Activated T-cell treated with anti-CD3 and anti-CD28 coated beads, Interleukin-2, amount 50 U/mL, for 72 hours (primary cell): ENCODE measurements around the gene CETN2. TPM values are rescaled to one million over a fixed set of nuclear protein-coding genes. Genes with fewer than 3 reads are reported as not detected.
"Not testable (repeated sequence)": the region's sequence is repeated elsewhere in the genome, so short reads cannot be mapped to it uniquely, and the experiment has no call there.

ENCODE experiments used
- ATAC-seq, 2 donors: fragments of 150-1000 bp; cut with Tn5 transposase; replicated peaks in 1 of 2; 2 replicates each; pipeline ENCODE4 v1.10.0; 2021; ENCODE audit warnings: moderate library complexity in 2 of 2, mild to moderate bottlenecking in 1 of 2
- DNase-seq, 2 donors: peaks; one replicate each; pipeline ENCODE4 v3.0.0; 2021 to 2022; ENCODE audit warnings: mixed read lengths in 1 of 2
- H3K27ac Mint-ChIP-seq: one replicate; pipeline ENCODE4 v1.8.0; 2022; ENCODE audit warnings: mild to moderate bottlenecking, moderate library complexity, mixed read lengths
- H3K27me3 Mint-ChIP-seq: one replicate; pipeline ENCODE4 v1.8.0; 2022; ENCODE audit warnings: low read depth, mixed read lengths
- H3K36me3 Mint-ChIP-seq, 2 donors: one replicate each; pipeline ENCODE4 v1.8.0; 2022; ENCODE audit warnings: mixed read lengths in 2 of 2, mild to moderate bottlenecking in 1 of 2; ENCODE audit not compliant: insufficient read depth in 2 of 2
- H3K4me1 Mint-ChIP-seq: one replicate; pipeline ENCODE4 v1.8.0; 2022; ENCODE audit warnings: low read depth, mixed read lengths
- H3K4me3 Mint-ChIP-seq, 2 donors: one replicate each; pipeline ENCODE4 v1.8.0; 2022; ENCODE audit warnings: mild to moderate bottlenecking in 2 of 2, mixed read lengths in 2 of 2, moderate library complexity in 2 of 2
- H3K9me3 Mint-ChIP-seq, 2 donors: one replicate each; pipeline ENCODE4 v1.8.0; 2022; ENCODE audit warnings: mixed read lengths in 2 of 2
- total RNA-seq, 2 donors: library from RNA; stranded (reverse); gene quantifications; one replicate each; pipeline ENCODE4 v1.2.3, GENCODE V29; 2022

The CETN2 gene
- total RNA-seq, 2 donors from 2014 or later: 4.6 to 6.2 TPM

- no peak for ATAC-seq
- H3K9me3 Mint-ChIP-seq: no peaks in the 10 kb centered on the region
- peaks cover 29% of the 10 kb centered on the region for H3K27me3 Mint-ChIP-seq
Measured at GRCh38 chrX:152821145-152821765, 9.3 kb downstream of the CETN2 start.

GRCh38 chrX:152819732-152820131 lies 10.8 kb downstream of the CETN2 start:
- no peaks in the 10 kb centered on the region for H3K36me3 Mint-ChIP-seq
- ATAC-seq: no peak
- H3K4me1 Mint-ChIP-seq: no peaks in the 10 kb centered on the region
- no peak for DNase-seq
- no peak overlapping the region for H3K27ac Mint-ChIP-seq
- peaks cover 29% of the 10 kb centered on the region for H3K27me3 Mint-ChIP-seq
- no peak overlapping the region for H3K4me3 Mint-ChIP-seq
- H3K9me3 Mint-ChIP-seq: no peaks in the 10 kb centered on the region

More at GRCh38 chrX:152821145-152821765, 9.3 kb downstream of the CETN2 start:
- DNase-seq: peak; percentile 16 to 21
- H3K36me3 Mint-ChIP-seq: no peaks in the 10 kb centered on the region
- no peak overlapping the region for H3K27ac Mint-ChIP-seq
- no peak overlapping the region for H3K4me3 Mint-ChIP-seq
- H3K4me1 Mint-ChIP-seq: no peaks in the 10 kb centered on the region

GRCh38 chrX:152819266-152819665 lies 11.3 kb downstream of the CETN2 start:
- H3K9me3 Mint-ChIP-seq: no peaks in the 10 kb centered on the region
- no peaks in the 10 kb centered on the region for H3K36me3 Mint-ChIP-seq
- no peak overlapping the region for H3K27ac Mint-ChIP-seq
- no peak overlapping the region for H3K4me3 Mint-ChIP-seq
- H3K27me3 Mint-ChIP-seq: peaks cover 31% of the 10 kb centered on the region
- ATAC-seq (no peak), DNase-seq (no peak)
- no peaks in the 10 kb centered on the region for H3K4me1 Mint-ChIP-seq

- Mint-ChIP-seq H3K9me3 (no peaks in the 10 kb centered on the region), H3K27ac (no peak overlapping the region), H3K4me1 (no peaks in the 10 kb centered on the region), H3K4me3 (no peak overlapping the region), H3K36me3 (no peaks in the 10 kb centered on the region), H3K27me3 (peaks cover 35% of the 10 kb centered on the region)
- DNase-seq (no peak), ATAC-seq (no peak)
Measured at GRCh38 chrX:152818356-152818755, 12.2 kb downstream of the CETN2 start.

GRCh38 chrX:152817078-152817764 lies 13.3 kb downstream of the CETN2 start:
- H3K9me3 Mint-ChIP-seq: no peaks in the 10 kb centered on the region
- no peaks in the 10 kb centered on the region for H3K4me1 Mint-ChIP-seq
- ATAC-seq (no peak), DNase-seq (peak in 1 of 2 donors; percentile 7)
- H3K4me3 Mint-ChIP-seq: no peak overlapping the region
- peaks cover 42% of the 10 kb centered on the region for H3K27me3 Mint-ChIP-seq
- no peaks in the 10 kb centered on the region for H3K36me3 Mint-ChIP-seq
- H3K27ac Mint-ChIP-seq: no peak overlapping the region

GRCh38 chrX:152814048-152814447 lies 16.5 kb downstream of the CETN2 start:
- Mint-ChIP-seq H3K27ac (no peak overlapping the region), H3K4me3 (no peak overlapping the region), H3K4me1 (no peaks in the 10 kb centered on the region), H3K36me3 (no peaks in the 10 kb centered on the region), H3K9me3 (no peaks in the 10 kb centered on the region), H3K27me3 (peaks cover 29% of the 10 kb centered on the region)
- no peak for DNase-seq
- no peak for ATAC-seq

- Mint-ChIP-seq H3K9me3 (no peaks in the 10 kb centered on the region), H3K27me3 (peaks cover 28% of the 10 kb centered on the region), H3K36me3 (no peaks in the 10 kb centered on the region), H3K27ac (no peak overlapping the region), H3K4me1 (no peaks in the 10 kb centered on the region), H3K4me3 (peak overlapping the region in 1 of 2 donors; percentile 36)
- no peak for ATAC-seq
- DNase-seq: no peak
Measured at GRCh38 chrX:152813206-152813605, 17.4 kb downstream of the CETN2 start.

GRCh38 chrX:152810403-152810802 lies 20.2 kb downstream of the CETN2 start:
- ATAC-seq (no peak), DNase-seq (no peak)
- H3K27me3 Mint-ChIP-seq: peaks cover 37% of the 10 kb centered on the region
- H3K9me3 Mint-ChIP-seq: no peaks in the 10 kb centered on the region
- no peak overlapping the region for H3K4me3 Mint-ChIP-seq
- H3K4me1 Mint-ChIP-seq: peaks cover 6% of the 10 kb centered on the region
- H3K36me3 Mint-ChIP-seq: no peaks in the 10 kb centered on the region
- no peak overlapping the region for H3K27ac Mint-ChIP-seq

- peak; percentile 61 to 79 for ATAC-seq
- no peaks in the 10 kb centered on the region for H3K36me3 Mint-ChIP-seq
- peaks cover 53% of the 10 kb centered on the region for H3K27me3 Mint-ChIP-seq
- no peak for DNase-seq
- no peak overlapping the region for H3K4me3 Mint-ChIP-seq
- H3K9me3 Mint-ChIP-seq: no peaks in the 10 kb centered on the region
- peaks cover 6% of the 10 kb centered on the region for H3K4me1 Mint-ChIP-seq
- no peak overlapping the region for H3K27ac Mint-ChIP-seq
Measured at GRCh38 chrX:152806035-152806434, 24.5 kb downstream of the CETN2 start.

- DNase-seq: no peak
- H3K4me3 Mint-ChIP-seq: no peak overlapping the region
- no peak for ATAC-seq
- no peaks in the 10 kb centered on the region for H3K4me1 Mint-ChIP-seq
- H3K27ac Mint-ChIP-seq: no peak overlapping the region
- H3K27me3 Mint-ChIP-seq: peaks cover 63% of the 10 kb centered on the region
- H3K9me3 Mint-ChIP-seq: no peaks in the 10 kb centered on the region
- no peaks in the 10 kb centered on the region for H3K36me3 Mint-ChIP-seq
Measured at GRCh38 chrX:152798945-152799344, 31.6 kb downstream of the CETN2 start.

GRCh38 chrX:152787062-152787461 lies 43.5 kb downstream of the CETN2 start:
- not testable (repeated sequence) for H3K9me3 Mint-ChIP-seq, H3K4me1 Mint-ChIP-seq, DNase-seq, H3K4me3 Mint-ChIP-seq, H3K36me3 Mint-ChIP-seq, H3K27ac Mint-ChIP-seq, H3K27me3 Mint-ChIP-seq
- peak; percentile 53 to 55 for ATAC-seq
